ENCODE measurements around the gene HMSD. TPM values are rescaled to one million over a fixed set of nuclear protein-coding genes. Genes with fewer than 3 reads are reported as not detected.

Gene HMSD
- total and polyA plus RNA-seq, 2 of the 13 experiments (the other 11 are each of a cell fraction or from before 2014, with no cell fraction given): not detected

DNA sequence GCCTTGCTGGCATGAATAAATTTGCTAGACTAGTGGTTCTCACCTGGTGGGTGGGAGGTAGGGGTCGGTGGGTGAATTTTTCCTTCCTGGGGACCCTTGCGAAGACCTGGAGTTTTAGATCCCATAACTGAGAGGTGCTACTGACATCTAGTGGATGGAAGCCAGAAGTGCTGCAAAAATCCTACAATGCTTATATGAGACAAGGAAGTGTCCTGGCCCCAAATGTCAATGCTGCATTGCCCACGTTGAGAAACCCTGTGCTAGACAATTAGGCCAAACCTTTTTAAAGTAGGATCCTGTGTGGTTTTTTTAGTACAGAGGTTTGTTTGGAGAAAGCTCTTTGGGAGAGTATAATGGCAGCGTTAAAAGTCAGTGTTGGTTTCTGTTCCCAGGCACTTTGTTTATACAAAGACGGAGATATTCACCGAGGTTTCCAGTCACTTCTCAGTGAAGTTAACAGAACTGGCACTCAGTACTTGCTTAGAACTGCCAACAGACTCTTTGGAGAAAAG lies 30.4 kb downstream of the HMSD start (continued):
- TF ChIP-seq, protein P1, sequence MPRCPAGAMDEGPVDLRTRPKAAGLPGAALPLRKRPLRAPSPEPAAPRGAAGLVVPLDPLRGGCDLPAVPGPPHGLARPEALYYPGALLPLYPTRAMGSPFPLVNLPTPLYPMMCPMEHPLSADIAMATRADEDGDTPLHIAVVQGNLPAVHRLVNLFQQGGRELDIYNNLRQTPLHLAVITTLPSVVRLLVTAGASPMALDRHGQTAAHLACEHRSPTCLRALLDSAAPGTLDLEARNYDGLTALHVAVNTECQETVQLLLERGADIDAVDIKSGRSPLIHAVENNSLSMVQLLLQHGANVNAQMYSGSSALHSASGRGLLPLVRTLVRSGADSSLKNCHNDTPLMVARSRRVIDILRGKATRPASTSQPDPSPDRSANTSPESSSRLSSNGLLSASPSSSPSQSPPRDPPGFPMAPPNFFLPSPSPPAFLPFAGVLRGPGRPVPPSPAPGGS (CRISPR knock-in tag; IDR thresholded peaks at IDR 0.05): no peak
- TF ChIP-seq, protein P2, sequence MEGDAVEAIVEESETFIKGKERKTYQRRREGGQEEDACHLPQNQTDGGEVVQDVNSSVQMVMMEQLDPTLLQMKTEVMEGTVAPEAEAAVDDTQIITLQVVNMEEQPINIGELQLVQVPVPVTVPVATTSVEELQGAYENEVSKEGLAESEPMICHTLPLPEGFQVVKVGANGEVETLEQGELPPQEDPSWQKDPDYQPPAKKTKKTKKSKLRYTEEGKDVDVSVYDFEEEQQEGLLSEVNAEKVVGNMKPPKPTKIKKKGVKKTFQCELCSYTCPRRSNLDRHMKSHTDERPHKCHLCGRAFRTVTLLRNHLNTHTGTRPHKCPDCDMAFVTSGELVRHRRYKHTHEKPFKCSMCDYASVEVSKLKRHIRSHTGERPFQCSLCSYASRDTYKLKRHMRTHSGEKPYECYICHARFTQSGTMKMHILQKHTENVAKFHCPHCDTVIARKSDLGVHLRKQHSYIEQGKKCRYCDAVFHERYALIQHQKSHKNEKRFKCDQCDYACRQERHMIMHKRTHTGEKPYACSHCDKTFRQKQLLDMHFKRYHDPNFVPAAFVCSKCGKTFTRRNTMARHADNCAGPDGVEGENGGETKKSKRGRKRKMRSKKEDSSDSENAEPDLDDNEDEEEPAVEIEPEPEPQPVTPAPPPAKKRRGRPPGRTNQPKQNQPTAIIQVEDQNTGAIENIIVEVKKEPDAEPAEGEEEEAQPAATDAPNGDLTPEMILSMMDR (CRISPR knock-in tag; IDR thresholded peaks at IDR 0.05): peak; percentile 83
- no peak for TF ChIP-seq ZSCAN22 (CRISPR knock-in tag; IDR thresholded peaks at IDR 0.05)
- no peak for TF ChIP-seq HOXA5 (CRISPR knock-in tag; IDR thresholded peaks at IDR 0.05)
- peak; percentile 28 for TF ChIP-seq XRCC5 (optimal IDR thresholded peaks at IDR 0.05; ENCODE audit: low read length)
- TF ChIP-seq, protein P3, sequence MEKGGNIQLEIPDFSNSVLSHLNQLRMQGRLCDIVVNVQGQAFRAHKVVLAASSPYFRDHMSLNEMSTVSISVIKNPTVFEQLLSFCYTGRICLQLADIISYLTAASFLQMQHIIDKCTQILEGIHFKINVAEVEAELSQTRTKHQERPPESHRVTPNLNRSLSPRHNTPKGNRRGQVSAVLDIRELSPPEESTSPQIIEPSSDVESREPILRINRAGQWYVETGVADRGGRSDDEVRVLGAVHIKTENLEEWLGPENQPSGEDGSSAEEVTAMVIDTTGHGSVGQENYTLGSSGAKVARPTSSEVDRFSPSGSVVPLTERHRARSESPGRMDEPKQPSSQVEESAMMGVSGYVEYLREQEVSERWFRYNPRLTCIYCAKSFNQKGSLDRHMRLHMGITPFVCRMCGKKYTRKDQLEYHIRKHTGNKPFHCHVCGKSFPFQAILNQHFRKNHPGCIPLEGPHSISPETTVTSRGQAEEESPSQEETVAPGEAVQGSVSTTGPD (CRISPR knock-in tag; IDR thresholded peaks at IDR 0.05): no peak
- TF ChIP-seq ZNF331 (CRISPR knock-in tag; IDR thresholded peaks at IDR 0.05): no peak
- no peak for TF ChIP-seq IKZF1 (IDR thresholded peaks at IDR 0.05)
- TF ChIP-seq, protein P4, sequence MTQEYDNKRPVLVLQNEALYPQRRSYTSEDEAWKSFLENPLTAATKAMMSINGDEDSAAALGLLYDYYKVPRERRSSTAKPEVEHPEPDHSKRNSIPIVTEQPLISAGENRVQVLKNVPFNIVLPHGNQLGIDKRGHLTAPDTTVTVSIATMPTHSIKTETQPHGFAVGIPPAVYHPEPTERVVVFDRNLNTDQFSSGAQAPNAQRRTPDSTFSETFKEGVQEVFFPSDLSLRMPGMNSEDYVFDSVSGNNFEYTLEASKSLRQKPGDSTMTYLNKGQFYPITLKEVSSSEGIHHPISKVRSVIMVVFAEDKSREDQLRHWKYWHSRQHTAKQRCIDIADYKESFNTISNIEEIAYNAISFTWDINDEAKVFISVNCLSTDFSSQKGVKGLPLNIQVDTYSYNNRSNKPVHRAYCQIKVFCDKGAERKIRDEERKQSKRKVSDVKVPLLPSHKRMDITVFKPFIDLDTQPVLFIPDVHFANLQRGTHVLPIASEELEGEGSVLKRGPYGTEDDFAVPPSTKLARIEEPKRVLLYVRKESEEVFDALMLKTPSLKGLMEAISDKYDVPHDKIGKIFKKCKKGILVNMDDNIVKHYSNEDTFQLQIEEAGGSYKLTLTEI (CRISPR knock-in tag; conservative IDR thresholded peaks at IDR 0.05): no peak
